Neural crest cell (in vitro differentiated cells): ENCODE results near the gene SLC6A5. TPM values are rescaled to one million over a fixed set of nuclear protein-coding genes. Genes with fewer than 3 reads are reported as not detected.

Source experiments
- DNase-seq: peaks from one replicate; pipeline ENCODE4 v3.0.0; 2021; ENCODE audit warnings: low read depth, mixed read lengths, low spot score
- H3K27ac Mint-ChIP-seq: one replicate; pipeline ENCODE4 v1.8.0; 2021; ENCODE audit warnings: mild to moderate bottlenecking, mixed read lengths; ENCODE audit not compliant: unreplicated experiment
- H3K27me3 Mint-ChIP-seq: 2 replicates; pipeline ENCODE4 v1.8.0; 2021; ENCODE audit warnings: low read depth, mild to moderate bottlenecking, mixed read lengths
- H3K36me3 Mint-ChIP-seq: 2 replicates; pipeline ENCODE4 v1.8.0; 2021; ENCODE audit warnings: low read depth, mild to moderate bottlenecking, mixed read lengths
- H3K4me1 Mint-ChIP-seq: 2 replicates; pipeline ENCODE4 v1.8.0; 2021; ENCODE audit warnings: mixed read lengths
- H3K4me3 Mint-ChIP-seq: one replicate; pipeline ENCODE4 v1.8.0; 2021; ENCODE audit warnings: mild to moderate bottlenecking, mixed read lengths
- H3K9me3 Mint-ChIP-seq: 2 replicates; pipeline ENCODE4 v1.8.0; 2021; ENCODE audit warnings: mixed read lengths
- total RNA-seq: library from RNA; stranded (reverse); gene quantifications from 2 replicates; pipeline ENCODE4 v1.2.1, GENCODE V29; 2021
- TF ChIP-seq, protein P1 (sequence below): fragments of 200-600 bp; sonication (generic); conservative IDR thresholded peaks from 2 replicates; pipeline ENCODE4 v1.5.0; 2021; ENCODE audit warnings: antibody characterized with exemption, mild to moderate bottlenecking

SLC6A5 gene
- total RNA-seq, 1 donor from 2014 or later = 0.05 TPM

DNA sequence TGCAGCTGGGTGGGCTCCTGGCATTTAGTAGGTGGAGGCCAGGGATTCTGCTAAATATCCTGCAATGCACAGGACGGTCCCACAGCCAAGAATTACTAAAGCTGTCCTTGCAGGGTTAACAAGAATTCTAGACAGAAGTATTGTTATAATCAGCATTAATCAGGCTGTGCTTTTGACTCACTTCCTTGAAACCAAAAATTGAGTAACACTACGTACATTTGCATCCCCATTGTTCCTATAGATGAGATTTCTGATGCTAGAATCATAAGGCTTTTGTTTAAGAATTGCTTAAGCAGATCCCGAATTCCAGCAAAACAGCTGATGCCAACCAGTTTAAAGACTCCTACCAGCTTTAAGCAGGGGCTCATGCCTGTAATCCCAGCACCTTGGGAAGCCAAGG, 11.4 kb downstream of the SLC6A5 start:
- no peaks in the 10 kb centered on the region for H3K36me3 Mint-ChIP-seq
- TF ChIP-seq, protein P1, sequence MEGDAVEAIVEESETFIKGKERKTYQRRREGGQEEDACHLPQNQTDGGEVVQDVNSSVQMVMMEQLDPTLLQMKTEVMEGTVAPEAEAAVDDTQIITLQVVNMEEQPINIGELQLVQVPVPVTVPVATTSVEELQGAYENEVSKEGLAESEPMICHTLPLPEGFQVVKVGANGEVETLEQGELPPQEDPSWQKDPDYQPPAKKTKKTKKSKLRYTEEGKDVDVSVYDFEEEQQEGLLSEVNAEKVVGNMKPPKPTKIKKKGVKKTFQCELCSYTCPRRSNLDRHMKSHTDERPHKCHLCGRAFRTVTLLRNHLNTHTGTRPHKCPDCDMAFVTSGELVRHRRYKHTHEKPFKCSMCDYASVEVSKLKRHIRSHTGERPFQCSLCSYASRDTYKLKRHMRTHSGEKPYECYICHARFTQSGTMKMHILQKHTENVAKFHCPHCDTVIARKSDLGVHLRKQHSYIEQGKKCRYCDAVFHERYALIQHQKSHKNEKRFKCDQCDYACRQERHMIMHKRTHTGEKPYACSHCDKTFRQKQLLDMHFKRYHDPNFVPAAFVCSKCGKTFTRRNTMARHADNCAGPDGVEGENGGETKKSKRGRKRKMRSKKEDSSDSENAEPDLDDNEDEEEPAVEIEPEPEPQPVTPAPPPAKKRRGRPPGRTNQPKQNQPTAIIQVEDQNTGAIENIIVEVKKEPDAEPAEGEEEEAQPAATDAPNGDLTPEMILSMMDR = no peak
- no peak for DNase-seq
- H3K4me1 Mint-ChIP-seq = peaks cover 7% of the 10 kb centered on the region
- no peak overlapping the region for H3K4me3 Mint-ChIP-seq
- H3K9me3 Mint-ChIP-seq = no peaks in the 10 kb centered on the region
- no peak overlapping the region for H3K27ac Mint-ChIP-seq
- H3K27me3 Mint-ChIP-seq = peaks cover 89% of the 10 kb centered on the region

DNA sequence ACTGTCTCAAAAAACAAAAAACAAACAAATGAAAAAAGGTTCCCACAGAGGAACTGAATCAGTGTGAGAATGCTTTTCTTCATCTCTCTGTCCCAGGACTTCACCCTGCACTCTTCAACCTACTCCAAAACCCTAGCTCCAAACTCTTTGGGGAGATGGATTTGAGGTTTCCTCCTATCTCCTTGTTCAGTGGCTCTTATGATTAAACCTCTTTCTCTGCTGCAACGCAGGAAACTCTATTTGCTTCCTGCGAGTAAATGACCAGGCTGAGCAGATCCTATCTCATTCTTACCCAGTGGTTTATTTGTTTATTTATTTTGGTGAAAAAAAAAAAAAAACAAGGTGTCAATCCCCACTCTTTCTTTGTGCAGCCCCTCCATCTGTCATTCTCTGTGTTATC, 12.0 kb downstream of the SLC6A5 start:
- Mint-ChIP-seq H3K36me3 (no peaks in the 10 kb centered on the region), H3K4me3 (no peak overlapping the region), H3K27me3 (peaks cover 88% of the 10 kb centered on the region), H3K9me3 (no peaks in the 10 kb centered on the region), H3K27ac (no peak overlapping the region), H3K4me1 (peaks cover 7% of the 10 kb centered on the region)
- TF ChIP-seq, protein P1 = no peak
- no peak for DNase-seq

DNA sequence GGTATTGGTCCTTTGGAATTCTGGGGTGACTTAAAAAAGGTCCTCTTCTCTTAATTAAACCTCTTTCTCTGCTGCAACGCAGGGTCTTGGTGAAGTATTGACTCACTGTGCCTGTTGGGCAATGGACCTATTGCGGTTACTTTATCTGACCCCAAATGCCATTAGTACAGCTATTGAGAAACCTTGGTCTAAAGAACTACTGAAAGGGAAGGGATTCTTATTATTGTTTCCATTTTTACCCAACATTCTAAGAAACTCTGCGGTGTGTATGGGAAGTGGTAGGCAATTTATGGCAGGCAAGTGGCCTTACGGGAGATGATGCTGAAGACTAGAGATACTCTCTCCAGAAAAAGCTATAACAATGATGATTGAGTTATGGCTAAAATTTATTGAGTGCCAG, 12.5 kb downstream of the SLC6A5 start:
- no peak overlapping the region for H3K27ac Mint-ChIP-seq
- peaks cover 7% of the 10 kb centered on the region for H3K4me1 Mint-ChIP-seq
- TF ChIP-seq, protein P1 = no peak
- H3K4me3 Mint-ChIP-seq = no peak overlapping the region
- H3K36me3 Mint-ChIP-seq = no peaks in the 10 kb centered on the region
- DNase-seq = no peak
- H3K9me3 Mint-ChIP-seq = no peaks in the 10 kb centered on the region
- peaks cover 88% of the 10 kb centered on the region for H3K27me3 Mint-ChIP-seq

DNA sequence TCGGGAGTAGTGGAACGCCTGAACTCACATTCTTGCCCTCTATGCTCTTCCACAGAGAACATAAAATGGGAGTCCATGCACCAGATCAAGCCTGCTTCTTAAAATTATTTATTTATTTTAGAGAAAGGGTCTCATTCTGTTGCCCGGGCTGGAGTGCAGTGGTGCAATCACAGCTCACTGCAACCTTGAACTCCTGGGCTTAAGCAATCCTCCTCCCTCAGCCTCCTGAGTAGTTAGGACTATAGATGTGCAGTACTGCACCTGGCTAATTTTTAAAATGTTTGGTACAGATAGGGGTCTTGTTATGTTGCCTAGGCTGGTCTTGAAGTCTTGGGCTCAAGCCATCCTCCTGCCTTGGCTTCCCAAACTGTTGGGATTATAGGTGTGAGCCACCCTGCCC, 13.0 kb downstream of the SLC6A5 start:
- TF ChIP-seq, protein P1 = no peak
- Mint-ChIP-seq H3K9me3 (no peaks in the 10 kb centered on the region), H3K4me1 (peaks cover 7% of the 10 kb centered on the region), H3K4me3 (no peak overlapping the region), H3K27me3 (peaks cover 87% of the 10 kb centered on the region), H3K27ac (no peak overlapping the region), H3K36me3 (no peaks in the 10 kb centered on the region)
- DNase-seq = no peak

DNA sequence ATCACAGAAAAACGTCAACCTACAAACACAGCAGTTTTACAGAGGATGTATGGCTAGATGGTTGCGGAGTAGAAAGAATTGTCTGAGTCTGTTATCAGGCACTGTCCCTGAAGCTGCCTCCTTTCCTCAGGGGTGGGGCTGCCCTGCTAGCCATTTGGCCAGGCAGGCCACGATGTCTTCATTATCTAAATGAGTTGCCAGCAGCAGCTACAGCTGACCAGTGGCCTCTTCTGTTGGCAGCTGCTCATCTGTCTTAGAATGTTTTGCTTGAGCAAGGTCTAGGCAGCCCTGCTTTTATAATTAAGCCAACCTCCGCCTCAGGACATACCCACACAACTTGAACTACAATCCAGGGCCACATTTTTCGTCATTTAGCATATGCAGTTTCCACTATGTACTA, 17.5 kb downstream of the SLC6A5 start:
- Mint-ChIP-seq H3K27ac (no peak overlapping the region), H3K4me3 (no peak overlapping the region), H3K27me3 (peaks cover 85% of the 10 kb centered on the region), H3K9me3 (no peaks in the 10 kb centered on the region), H3K4me1 (no peaks in the 10 kb centered on the region), H3K36me3 (no peaks in the 10 kb centered on the region)
- no peak for DNase-seq
- TF ChIP-seq, protein P1 = no peak
